Vagina (tissue), 2 donors: ENCODE results near the gene FGF14. TPM values are rescaled to one million over a fixed set of nuclear protein-coding genes. Genes with fewer than 3 reads are reported as not detected.

Experiments used
- DNase-seq, 2 donors: peaks; one replicate each; pipeline ENCODE4 v3.0.0-alpha.2; 2017; ENCODE audit errors: extremely low spot score in 2 of 2
- H3K27ac ChIP-seq: fragments of 200-600 bp; sonication (generic); one replicate; pipeline ENCODE4 v1.5.1; 2019
- H3K27me3 ChIP-seq: fragments of 200-600 bp; sonication (generic); one replicate; pipeline ENCODE4 v1.5.1; 2019
- H3K36me3 ChIP-seq, 2 donors: fragments of 200-600 bp; sonication (generic); one replicate each; pipeline ENCODE4 v1.5.1; 2017 to 2019
- H3K4me1 ChIP-seq: fragments of 200-600 bp; sonication (generic); one replicate; pipeline ENCODE4 v1.5.1; 2019
- H3K4me3 ChIP-seq, 2 donors: fragments of 200-600 bp; sonication (generic); 1 replicate in 1 of 2; 2 replicates in 1 of 2; pipeline ENCODE4 v1.5.1; 2016 to 2019
- H3K9me3 ChIP-seq: fragments of 200-600 bp; sonication (generic); one replicate; pipeline ENCODE4 v1.5.1; 2019
- POLR2A ChIP-seq, 2 donors: fragments of 450-650 bp; IDR thresholded peaks; one replicate each; pipeline ENCODE4 v1.6.1; 2017; ENCODE audit warnings: antibody characterized with exemption in 2 of 2, mild to moderate bottlenecking in 2 of 2, moderate library complexity in 2 of 2
- POLR2AphosphoS5 ChIP-seq, 2 donors: sonication (generic); formaldehyde crosslinking; IDR thresholded peaks; one replicate each; pipeline ENCODE4 v1.9.0; 2017; ENCODE audit warnings: antibody characterized with exemption in 2 of 2, mild to moderate bottlenecking in 2 of 2, low read depth in 1 of 2; ENCODE audit not compliant: insufficient read depth in 1 of 2
- intact Hi-C: fragments of 100-400 bp; cut with DNase I; formaldehyde crosslinking; loops from one replicate; pipeline ENCODE4 v1.15.1; 2023
- total RNA-seq: library from RNA; depleted of rRNA; stranded (reverse); fragments of >200 nt; gene quantifications from one replicate; pipeline ENCODE4 v1.2.3, GENCODE V29; 2016
- TF ChIP-seq, protein P1 (sequence below), 3 experiments: fragments of 450-650 bp in 2 of 3; fragments of 200-600 bp in 1 of 3; sonication (generic) in 1 of 3; IDR thresholded peaks; one replicate each; pipeline ENCODE4 v1.5.1; 2017 to 2019; ENCODE audit warnings: antibody characterized with exemption in 3 of 3, mild to moderate bottlenecking in 2 of 3, moderate library complexity in 2 of 3

Gene FGF14
- total RNA-seq, 1 donor from 2014 or later, result 3.4 TPM

DNA sequence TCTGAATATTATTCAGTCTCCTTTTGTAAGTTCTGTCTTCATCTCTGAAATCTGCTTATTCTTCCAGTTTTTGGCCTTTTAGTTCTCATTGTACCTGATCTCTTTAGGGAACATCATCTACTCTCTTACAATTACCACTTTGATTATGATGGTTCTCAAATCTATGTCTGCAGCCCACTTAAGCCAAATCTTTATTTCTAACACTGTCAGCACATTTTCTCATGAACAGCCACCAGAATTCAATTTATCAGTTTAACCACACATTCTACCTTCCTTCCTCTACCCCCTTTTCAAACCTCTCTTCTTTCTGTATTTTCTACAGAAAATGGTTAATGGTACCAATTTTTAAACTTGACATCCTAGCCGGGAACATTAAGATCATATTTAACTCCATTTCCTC, 175.3 kb downstream of the FGF14 start:
- Histone ChIP-seq H3K4me3 (no peak overlapping the region), H3K27me3 (no peaks in the 10 kb centered on the region), H3K4me1 (no peaks in the 10 kb centered on the region), H3K27ac (no peak overlapping the region), H3K36me3 (no peaks in the 10 kb centered on the region), H3K9me3 (no peaks in the 10 kb centered on the region)
- intact Hi-C loops, result no loop called here
- DNase-seq, result no peak
- no peak for TF ChIP-seq POLR2A (IDR thresholded peaks at IDR 0.05)

DNA sequence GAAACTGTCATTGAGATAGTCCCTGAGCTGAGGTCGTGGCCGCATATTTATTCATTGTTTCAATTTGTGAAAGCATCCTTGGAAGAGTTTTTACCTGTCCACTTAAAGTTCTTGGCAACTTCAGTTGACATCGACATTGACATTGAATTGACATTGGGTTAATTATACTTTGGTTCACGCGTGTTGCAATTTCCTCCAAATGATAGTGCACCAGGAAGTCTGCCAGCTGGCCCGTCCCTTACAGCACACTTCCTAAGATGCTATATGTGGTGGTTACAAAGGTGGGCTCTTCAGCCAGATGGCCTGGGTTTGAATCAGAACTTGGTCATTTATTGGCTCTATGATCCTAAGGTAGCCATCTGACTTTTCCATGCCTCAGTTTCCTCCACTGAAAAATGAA, 176.0 kb downstream of the FGF14 start:
- Histone ChIP-seq H3K4me3 (no peak overlapping the region), H3K27ac (no peak overlapping the region), H3K36me3 (no peaks in the 10 kb centered on the region), H3K4me1 (no peaks in the 10 kb centered on the region), H3K9me3 (no peaks in the 10 kb centered on the region), H3K27me3 (no peaks in the 10 kb centered on the region)
- intact Hi-C loops, result no loop called here
- no peak for DNase-seq
- TF ChIP-seq POLR2A (IDR thresholded peaks at IDR 0.05) (no peak), POLR2AphosphoS5 (IDR thresholded peaks at IDR 0.05; ENCODE audit: insufficient read depth in 1 of 2, low read depth in 1 of 2) (no peak)
- TF ChIP-seq, protein P1, sequence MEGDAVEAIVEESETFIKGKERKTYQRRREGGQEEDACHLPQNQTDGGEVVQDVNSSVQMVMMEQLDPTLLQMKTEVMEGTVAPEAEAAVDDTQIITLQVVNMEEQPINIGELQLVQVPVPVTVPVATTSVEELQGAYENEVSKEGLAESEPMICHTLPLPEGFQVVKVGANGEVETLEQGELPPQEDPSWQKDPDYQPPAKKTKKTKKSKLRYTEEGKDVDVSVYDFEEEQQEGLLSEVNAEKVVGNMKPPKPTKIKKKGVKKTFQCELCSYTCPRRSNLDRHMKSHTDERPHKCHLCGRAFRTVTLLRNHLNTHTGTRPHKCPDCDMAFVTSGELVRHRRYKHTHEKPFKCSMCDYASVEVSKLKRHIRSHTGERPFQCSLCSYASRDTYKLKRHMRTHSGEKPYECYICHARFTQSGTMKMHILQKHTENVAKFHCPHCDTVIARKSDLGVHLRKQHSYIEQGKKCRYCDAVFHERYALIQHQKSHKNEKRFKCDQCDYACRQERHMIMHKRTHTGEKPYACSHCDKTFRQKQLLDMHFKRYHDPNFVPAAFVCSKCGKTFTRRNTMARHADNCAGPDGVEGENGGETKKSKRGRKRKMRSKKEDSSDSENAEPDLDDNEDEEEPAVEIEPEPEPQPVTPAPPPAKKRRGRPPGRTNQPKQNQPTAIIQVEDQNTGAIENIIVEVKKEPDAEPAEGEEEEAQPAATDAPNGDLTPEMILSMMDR (IDR thresholded peaks at IDR 0.05), result no peak

DNA sequence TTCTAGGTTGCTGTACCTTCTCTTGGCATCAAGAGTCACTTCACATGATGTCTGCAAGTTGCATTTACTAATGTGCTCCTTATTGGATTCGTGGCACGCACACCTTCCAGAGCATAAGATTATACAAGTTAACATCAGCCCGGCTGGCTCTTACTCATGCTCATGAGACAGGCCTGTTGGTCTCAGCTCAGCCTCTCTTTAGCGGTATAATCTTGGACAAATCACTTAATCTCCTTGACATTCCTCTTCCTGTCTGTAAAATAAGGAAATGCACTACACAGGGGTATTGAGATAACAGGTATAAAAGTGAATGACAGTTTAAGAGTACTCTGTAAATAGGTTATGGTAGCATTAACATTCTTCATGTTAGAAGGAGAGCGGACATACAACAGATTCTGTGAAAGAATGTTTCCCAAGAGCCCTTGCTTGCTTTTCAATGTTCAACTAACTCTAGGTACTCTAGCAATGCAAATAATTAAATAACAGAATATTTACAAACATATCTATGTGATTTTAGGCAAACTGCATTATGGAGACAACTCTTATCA, 181.1 kb downstream of the FGF14 start:
- Histone ChIP-seq H3K4me1 (no peaks in the 10 kb centered on the region), H3K9me3 (no peaks in the 10 kb centered on the region), H3K27me3 (no peaks in the 10 kb centered on the region), H3K27ac (no peak overlapping the region), H3K4me3 (no peak overlapping the region), H3K36me3 (no peaks in the 10 kb centered on the region)
- TF ChIP-seq POLR2AphosphoS5 (IDR thresholded peaks at IDR 0.05; ENCODE audit: insufficient read depth in 1 of 2, low read depth in 1 of 2) (no peak), POLR2A (IDR thresholded peaks at IDR 0.05) (no peak)
- no peak for DNase-seq
- intact Hi-C loops, result no loop called here

DNA sequence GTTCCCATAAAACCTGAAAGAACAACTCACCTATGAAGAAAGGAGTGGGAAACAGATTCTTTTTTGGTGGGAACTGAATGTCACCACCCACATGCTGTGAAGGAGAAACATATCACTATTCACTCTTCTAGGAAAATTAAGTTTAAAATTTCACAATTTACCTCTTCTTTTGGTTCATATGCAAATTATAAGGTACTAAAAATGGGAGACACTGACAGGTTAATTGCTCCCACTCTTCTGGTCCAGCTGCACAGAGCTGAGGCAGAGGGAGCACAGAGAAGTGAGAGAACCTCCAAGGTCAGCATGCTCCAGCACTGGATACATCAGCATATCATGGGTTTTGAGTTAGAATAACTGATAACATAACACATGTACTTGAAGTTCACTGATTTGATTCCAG, 186.9 kb downstream of the FGF14 start:
- no peak overlapping the region for H3K27ac ChIP-seq
- H3K4me3 ChIP-seq, result no peak overlapping the region
- H3K4me1 ChIP-seq, result no peaks in the 10 kb centered on the region
- DNase-seq, result no peak
- no peaks in the 10 kb centered on the region for H3K9me3 ChIP-seq
- no peaks in the 10 kb centered on the region for H3K36me3 ChIP-seq
- intact Hi-C loops, result no loop called here
- TF ChIP-seq POLR2AphosphoS5 (IDR thresholded peaks at IDR 0.05; ENCODE audit: insufficient read depth in 1 of 2, low read depth in 1 of 2), result no peak
- no peak for TF ChIP-seq POLR2A (IDR thresholded peaks at IDR 0.05)
- TF ChIP-seq, protein P1 (IDR thresholded peaks at IDR 0.05), result no peak
- H3K27me3 ChIP-seq, result no peaks in the 10 kb centered on the region

DNA sequence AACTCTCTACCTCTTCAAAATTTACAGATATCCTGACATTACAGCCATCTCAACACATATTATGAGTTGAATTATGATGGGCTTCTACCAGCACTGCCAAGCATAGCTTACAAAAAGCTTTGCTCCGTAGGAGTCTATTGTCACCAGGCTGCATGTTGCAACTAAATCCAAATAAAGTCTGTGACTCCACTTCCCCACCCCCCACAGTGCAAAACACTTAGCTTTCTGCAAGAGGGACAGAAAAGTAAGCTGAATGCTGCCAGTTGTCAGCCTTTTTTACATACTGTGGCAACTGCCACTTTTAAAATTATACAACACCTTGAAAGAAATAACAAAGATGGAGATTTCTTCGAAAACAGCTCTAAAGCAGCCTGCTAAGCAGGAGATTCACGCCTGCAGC, 189.1 kb downstream of the FGF14 start:
- no peaks in the 10 kb centered on the region for H3K4me1 ChIP-seq
- no peaks in the 10 kb centered on the region for H3K36me3 ChIP-seq
- DNase-seq, result no peak
- intact Hi-C loops, result no loop called here
- no peaks in the 10 kb centered on the region for H3K27me3 ChIP-seq
- TF ChIP-seq, protein P1 (IDR thresholded peaks at IDR 0.05), result no peak
- TF ChIP-seq POLR2A (IDR thresholded peaks at IDR 0.05), result no peak
- no peak for TF ChIP-seq POLR2AphosphoS5 (IDR thresholded peaks at IDR 0.05; ENCODE audit: insufficient read depth in 1 of 2, low read depth in 1 of 2)
- no peaks in the 10 kb centered on the region for H3K9me3 ChIP-seq
- no peak overlapping the region for H3K27ac ChIP-seq
- H3K4me3 ChIP-seq, result no peak overlapping the region

DNA sequence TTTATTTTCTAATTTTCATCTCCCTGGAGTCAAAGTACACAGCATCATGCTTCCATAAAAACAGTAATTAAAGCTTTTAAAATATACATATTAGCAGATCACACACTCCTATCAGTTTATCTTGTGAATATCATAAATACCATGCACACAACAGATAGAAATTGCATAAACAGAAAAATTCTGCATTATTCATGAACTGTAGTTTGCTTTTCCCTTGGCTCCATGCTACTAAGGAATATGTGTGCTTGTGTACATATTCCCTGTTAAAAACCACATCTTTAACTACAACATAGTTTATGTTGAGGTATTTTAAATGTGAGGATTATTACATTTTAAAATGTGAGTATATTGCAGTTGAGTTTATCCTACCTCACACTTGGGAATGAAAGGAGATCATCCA, 193.5 kb downstream of the FGF14 start:
- Histone ChIP-seq H3K27me3 (no peaks in the 10 kb centered on the region), H3K27ac (no peak overlapping the region), H3K36me3 (no peaks in the 10 kb centered on the region), H3K4me1 (no peaks in the 10 kb centered on the region), H3K4me3 (no peak overlapping the region), H3K9me3 (no peaks in the 10 kb centered on the region)
- DNase-seq, result no peak
- TF ChIP-seq, protein P1 (IDR thresholded peaks at IDR 0.05), result no peak
- intact Hi-C loops, result no loop called here
